Fibroblast of mammary gland (primary cell): Measurements from ENCODE around the gene SP3.

Experiments
- DNase-seq: peaks from one replicate; pipeline ENCODE4 v3.0.0-alpha.2; 2010; ENCODE audit warnings: low read depth
- H3K4me3 ChIP-seq: 2 replicates; pipeline ENCODE4 v1.5.1; 2011; ENCODE audit warnings: low read depth, mild to moderate bottlenecking, low read length, moderate library complexity; ENCODE audit not compliant: control insufficient read depth
- TF ChIP-seq, protein P1 (sequence below): conservative IDR thresholded peaks from 2 replicates; pipeline ENCODE4 v1.5.1; 2011; ENCODE audit warnings: low read depth, low read length, inconsistent platforms; ENCODE audit not compliant: control insufficient read depth, insufficient read depth

SP3 gene

DNA sequence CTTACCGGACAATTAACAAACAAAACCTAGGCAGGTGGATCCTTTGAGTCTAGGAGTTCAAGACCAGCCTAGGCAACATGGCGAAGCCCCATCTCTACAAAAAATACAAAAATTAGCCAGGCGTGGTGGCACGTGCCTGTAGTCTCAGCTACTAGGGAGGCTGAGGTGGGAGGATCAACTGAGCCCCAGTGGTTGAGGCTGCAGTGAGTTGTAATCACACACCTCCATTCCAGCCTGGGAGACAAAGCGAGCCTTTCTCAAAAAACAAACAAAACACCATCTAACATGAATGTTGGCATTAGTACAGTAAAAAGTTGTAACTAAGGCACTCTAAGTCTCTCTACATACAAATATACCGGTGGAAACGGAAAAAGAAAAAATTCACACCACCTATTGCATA lies 5.3 kb downstream of the SP3 start:
- TF ChIP-seq, protein P1, sequence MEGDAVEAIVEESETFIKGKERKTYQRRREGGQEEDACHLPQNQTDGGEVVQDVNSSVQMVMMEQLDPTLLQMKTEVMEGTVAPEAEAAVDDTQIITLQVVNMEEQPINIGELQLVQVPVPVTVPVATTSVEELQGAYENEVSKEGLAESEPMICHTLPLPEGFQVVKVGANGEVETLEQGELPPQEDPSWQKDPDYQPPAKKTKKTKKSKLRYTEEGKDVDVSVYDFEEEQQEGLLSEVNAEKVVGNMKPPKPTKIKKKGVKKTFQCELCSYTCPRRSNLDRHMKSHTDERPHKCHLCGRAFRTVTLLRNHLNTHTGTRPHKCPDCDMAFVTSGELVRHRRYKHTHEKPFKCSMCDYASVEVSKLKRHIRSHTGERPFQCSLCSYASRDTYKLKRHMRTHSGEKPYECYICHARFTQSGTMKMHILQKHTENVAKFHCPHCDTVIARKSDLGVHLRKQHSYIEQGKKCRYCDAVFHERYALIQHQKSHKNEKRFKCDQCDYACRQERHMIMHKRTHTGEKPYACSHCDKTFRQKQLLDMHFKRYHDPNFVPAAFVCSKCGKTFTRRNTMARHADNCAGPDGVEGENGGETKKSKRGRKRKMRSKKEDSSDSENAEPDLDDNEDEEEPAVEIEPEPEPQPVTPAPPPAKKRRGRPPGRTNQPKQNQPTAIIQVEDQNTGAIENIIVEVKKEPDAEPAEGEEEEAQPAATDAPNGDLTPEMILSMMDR = no peak
- no peak for DNase-seq
- H3K4me3 ChIP-seq = no peak overlapping the region

DNA sequence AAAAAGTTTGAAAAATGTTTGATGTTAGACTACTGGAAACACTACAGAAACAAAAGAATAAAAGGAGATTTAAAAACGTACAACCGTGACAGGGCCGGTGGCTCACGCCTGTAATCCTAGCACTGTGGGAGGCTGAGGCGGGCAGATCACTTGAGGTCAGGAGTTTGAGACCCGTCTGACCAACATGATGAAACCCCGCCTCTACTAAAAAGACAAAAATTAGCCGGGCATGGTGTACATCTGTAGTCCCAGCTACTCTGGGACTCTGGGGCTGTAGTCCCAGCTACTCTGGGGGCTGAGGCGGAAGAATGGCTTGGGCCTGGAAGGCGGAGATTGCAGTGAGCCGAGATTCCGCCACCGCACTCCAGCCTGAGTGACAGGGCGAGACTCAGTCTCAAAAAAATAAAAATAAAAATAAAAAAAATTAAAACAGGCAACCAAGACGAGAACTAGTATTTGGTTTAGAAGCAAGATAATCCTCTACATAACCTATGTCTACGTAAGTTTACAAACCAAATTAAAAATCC lies 5.8 kb downstream of the SP3 start:
- DNase-seq = no peak
- H3K4me3 ChIP-seq = no peak overlapping the region
- TF ChIP-seq, protein P1 = no peak

DNA sequence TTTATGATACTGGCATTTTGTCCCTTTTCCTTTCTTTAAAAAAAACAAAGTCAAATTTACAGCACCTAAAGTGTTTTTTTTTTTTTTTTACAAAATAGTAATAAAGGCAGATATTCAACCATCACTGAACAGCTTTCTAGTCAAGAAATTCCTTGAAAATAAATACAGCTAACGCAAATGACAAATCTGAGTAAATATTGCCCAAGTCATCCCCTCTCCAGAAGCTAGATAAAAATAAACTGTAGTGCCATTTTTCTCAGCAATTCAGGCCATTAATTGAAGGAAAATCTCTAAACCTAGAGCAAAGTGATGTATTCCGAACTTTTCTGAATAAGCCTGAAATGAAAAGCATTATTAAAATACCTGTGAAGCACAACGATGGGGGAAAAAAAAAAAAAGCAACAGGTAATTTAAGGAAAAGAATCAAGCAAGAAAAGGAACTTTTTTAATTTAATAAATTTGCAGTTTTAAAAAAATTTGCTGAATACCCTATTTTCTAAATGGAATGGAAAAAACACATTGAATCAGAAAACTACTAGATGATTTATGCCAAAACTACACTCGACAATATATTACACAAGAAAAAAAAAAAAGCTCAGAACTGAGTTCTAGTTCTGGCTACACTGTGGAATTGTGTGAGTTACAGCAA lies 6.9 kb downstream of the SP3 start:
- TF ChIP-seq, protein P1 = no peak
- no peak overlapping the region for H3K4me3 ChIP-seq
- DNase-seq = no peak

DNA sequence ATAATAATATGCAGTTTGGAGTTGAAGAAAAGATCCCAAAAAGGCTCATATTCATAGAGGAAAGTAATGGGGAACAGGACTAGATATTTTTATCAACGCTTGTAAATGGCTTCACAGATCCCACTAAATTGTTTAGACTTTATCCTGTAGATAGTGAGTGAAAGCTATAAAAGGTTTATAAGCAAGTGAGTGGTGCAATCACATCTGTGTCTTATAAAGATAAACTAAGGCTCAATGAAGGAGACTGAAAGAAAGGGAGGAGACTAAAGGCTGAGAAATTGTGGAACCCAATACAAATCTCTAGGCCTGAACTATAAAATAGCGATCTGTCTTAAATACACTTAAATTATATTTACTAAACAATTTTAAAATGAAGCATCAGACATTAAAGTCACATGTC lies 7.7 kb downstream of the SP3 start:
- TF ChIP-seq, protein P1 = no peak
- DNase-seq = no peak
- H3K4me3 ChIP-seq = no peak overlapping the region

DNA sequence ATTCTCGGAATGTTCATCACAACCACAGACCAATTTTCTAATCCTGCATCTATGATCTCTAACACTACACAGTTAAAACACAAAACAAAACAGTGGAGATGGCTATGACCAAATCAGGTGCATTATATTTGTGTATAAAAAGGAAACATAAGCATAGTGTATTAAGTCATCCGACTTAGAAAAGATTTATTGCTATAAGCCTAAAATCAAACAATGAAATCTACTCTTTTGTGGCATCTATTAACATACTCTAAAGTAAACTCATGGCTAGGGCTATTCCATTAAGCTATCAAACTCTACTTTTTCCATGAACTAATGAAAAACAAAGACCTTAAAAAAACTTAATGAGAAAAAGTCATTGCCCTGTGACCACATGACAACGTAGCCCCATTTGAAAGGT lies 8.7 kb downstream of the SP3 start:
- TF ChIP-seq, protein P1 = no peak
- no peak overlapping the region for H3K4me3 ChIP-seq
- DNase-seq = no peak

DNA sequence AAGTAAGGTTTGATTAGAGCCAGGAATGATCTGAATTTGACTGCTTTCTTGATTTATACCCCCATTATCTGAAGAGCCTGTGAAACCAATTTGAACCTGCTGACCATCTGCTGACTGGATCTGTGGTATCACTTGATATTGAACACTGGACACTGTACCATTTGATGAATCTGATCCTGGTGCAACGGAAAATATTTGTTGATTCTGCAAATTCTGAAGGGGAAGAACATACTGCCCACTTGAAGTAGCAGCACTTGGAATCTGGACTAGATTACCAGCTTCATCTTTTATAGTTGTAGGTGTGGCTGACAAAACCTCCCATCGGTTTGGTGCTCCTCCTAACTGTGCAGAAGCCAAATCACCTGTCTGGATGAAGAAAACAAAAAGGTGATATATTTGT lies 9.3 kb downstream of the SP3 start:
- DNase-seq = no peak
- TF ChIP-seq, protein P1 = no peak
- no peak overlapping the region for H3K4me3 ChIP-seq
